Effector CD4-positive, alpha-beta T cell (primary cell): ENCODE results near the gene VMAC.

Experiments used
- DNase-seq: peaks from one replicate; pipeline ENCODE4 v3.0.0-alpha.2; 2020

The VMAC gene

DNA sequence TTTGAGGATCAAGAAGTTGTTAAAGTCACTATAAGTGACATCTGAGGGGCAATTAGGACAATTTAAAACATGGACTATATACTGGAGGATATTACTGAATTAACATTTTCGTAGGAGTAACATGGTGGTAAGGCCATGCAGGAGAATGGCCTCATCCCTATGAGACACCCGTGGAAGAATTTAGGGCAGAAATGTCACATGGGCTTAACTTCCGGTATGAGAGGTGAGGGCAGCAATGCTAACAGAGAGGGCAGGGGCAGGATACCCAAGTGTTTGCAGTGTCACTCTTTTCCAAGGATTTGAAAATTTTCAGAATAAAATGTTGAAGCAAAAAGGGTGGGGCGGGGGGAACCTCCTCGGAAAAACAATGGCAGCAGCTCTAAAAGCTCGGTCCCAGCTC, 49.6 kb downstream of the VMAC start:
- DNase-seq, result no peak

DNA sequence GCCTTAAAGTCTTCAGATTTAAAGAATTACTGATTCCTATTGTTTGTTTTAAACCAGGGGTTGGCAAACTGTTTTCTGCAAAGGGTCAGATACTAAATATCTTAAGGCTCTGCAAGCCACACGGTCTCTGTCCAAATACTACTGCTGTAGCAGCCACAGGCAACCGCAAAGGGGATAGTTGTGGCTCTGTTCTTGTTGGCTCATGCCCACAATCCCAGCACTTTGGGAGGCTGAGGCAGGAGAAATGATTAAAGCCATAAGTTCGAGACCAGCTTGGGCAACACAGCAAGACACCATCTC, 50.9 kb downstream of the VMAC start:
- no peak for DNase-seq

- DNase-seq, result no peak
Observed at GRCh38 chr19:5956323-5956722, 51.7 kb downstream of the VMAC start.

- DNase-seq, result no peak
Observed at GRCh38 chr19:5956728-5957127, 52.1 kb downstream of the VMAC start.

- DNase-seq, result no peak
Observed at GRCh38 chr19:5957170-5957569, 52.5 kb downstream of the VMAC start.

DNA sequence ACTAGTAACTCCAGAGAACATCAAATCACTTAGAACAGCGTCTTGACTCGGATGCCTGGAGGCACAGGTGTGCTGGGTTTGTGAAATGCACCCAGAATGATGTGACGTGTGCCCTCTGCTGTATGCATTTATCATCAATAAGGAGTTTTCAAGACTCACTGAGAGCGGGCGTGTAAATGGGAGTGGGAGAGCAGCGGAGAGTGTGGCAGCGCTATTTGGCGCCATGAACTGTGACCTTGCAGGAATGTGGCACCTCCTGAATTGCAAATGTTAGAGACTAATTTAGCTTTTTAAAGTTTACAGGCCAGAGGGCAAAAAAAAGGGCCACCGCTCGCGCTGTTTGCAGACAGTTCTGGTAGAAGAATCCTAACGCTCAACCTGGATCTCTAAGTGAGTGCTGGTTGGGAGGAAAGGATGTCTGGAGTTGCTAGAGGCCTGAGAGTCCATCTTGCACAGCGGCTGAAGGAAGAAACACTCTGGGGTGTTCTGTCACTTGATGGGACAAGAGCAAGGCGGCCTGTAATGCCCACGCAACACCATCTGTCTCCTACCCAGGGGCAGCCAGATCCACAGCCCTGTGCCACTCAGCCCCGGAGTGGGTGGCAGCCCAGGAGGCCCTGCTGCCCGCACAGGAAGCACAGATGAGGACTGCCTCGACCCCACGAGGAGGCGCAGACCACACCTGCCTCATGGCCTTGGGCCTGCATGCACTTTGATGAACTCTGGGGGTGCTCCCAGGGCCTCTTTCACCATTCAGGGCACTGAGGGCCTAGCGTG, 53.6 kb downstream of the VMAC start:
- no peak for DNase-seq

DNA sequence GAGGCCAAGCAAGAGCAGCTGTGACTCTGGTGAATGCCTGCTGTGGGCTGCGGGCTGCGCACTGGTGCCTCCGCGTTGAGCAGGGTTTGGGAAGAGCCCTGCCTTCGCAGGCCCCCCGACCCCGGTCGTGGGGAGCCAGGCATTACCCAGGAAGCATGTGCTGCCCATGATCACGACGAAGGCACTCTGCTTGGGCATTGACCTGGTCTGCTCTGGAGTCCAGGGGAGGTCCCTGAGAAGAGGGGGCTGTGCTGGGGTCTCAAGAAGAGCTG, 54.1 kb downstream of the VMAC start:
- DNase-seq, result no peak

DNA sequence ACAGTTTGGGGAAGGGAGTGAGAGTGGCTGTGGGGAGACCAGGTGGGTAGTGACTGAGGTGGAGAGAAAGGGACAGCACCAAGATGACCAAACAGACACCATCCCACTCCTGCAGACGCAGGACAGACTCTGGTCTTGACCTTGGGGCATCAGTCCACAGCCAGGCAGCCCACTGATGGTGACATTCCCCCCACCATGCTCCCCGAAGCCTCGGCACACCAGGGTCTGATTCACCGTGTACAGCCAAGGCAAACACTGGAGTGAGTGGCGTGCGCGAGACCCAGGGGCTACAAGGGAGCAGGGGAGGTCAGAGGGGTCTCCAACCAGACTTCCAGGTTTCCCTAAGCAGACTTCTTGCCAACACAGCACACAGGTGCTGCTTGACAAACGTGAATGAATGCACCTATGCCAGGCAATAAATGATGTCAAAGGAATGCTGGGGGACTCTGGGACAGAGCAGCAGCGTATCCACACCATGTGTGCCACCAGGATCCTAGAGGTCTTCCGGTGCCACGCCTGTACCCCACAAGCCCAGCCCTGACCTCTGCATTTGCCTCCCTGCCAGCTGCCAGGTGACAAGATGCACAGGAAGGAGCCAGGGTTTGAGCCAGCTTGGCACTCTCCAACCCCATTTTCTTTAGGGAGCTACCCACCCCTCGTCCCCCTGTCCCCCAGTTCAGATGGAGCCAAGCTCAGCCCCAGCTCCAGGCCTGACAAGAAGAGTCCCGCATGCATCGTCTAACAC, 54.8 kb downstream of the VMAC start:
- no peak for DNase-seq
